BLaER1 treated with 17β-estradiol and CSF1 and Interleukin-3, amounts not matched to agents 10 nM and 100 nM (cell line): ENCODE results near the gene PRR20B.

Experiments used
- H3K27ac ChIP-seq, 11 experiments: shearing (Covaris generic); formaldehyde crosslinking; 2 replicates each; pipeline ENCODE4 v1.8.1; 2022
- H3K27me3 ChIP-seq, 11 experiments: shearing (Covaris generic); formaldehyde crosslinking; 2 replicates each; pipeline ENCODE4 v1.8.1; 2022
- H3K36me3 ChIP-seq, 11 experiments: shearing (Covaris generic); formaldehyde crosslinking; 2 replicates each; pipeline ENCODE4 v1.8.1; 2022
- H3K4me1 ChIP-seq, 10 experiments: shearing (Covaris generic); formaldehyde crosslinking; 2 replicates each; pipeline ENCODE4 v1.8.1; 2022
- H3K4me2 ChIP-seq, 11 experiments: shearing (Covaris generic); formaldehyde crosslinking; 2 replicates each; pipeline ENCODE4 v1.8.1; 2022
- H3K4me3 ChIP-seq, 10 experiments: shearing (Covaris generic); formaldehyde crosslinking; 2 replicates each; pipeline ENCODE4 v1.8.1; 2022
- H3K9ac ChIP-seq, 11 experiments: shearing (Covaris generic); formaldehyde crosslinking; 2 replicates each; pipeline ENCODE4 v1.8.1; 2022
- H3K9me3 ChIP-seq, 11 experiments: shearing (Covaris generic); formaldehyde crosslinking; replicated peaks in 1 of 11; 2 replicates each; pipeline ENCODE4 v1.8.1; 2022
- H4K20me1 ChIP-seq, 11 experiments: shearing (Covaris generic); formaldehyde crosslinking; 2 replicates each; pipeline ENCODE4 v1.8.1; 2022
- Cebpa-rat ChIP-seq, 11 experiments: shearing (Covaris generic); IDR thresholded peaks; 2 replicates each; pipeline ENCODE4 v1.8.1; 2022

Gene PRR20B

DNA sequence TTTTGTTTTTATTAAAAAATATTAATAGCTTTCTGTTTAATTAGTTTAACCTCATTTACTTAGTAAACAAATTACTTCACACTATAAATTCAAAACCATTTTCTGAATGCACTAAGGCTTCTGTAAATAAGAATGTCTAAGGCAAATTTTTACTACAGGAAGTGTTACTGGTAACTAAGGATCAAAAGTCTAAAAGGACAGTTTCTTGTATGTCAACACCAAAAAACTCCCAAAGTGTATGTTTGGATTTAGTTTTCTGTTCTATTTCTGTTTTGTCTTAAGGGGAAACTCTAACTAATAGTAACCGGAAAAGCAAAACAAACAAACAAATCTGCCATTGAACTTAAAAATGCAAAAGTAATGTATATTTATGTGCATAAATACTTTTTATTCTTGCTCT, 44.4 kb downstream of the PRR20B start:
- Histone ChIP-seq H3K36me3 (no peaks in the 10 kb centered on the region), H4K20me1 (no peaks in the 10 kb centered on the region), H3K4me1 (no peaks in the 10 kb centered on the region), H3K9me3 (no peaks in the 10 kb centered on the region), H3K27ac (no peak overlapping the region), H3K27me3 (no peaks in the 10 kb centered on the region), H3K4me3 (no peak overlapping the region), H3K4me2 (no peak overlapping the region), H3K9ac (no peak overlapping the region)
- TF ChIP-seq Cebpa-rat (IDR thresholded peaks at IDR 0.05), result no peak
